ENCODE measurements around the gene PRPH. TPM values are rescaled to one million over a fixed set of nuclear protein-coding genes. Genes with fewer than 3 reads are reported as not detected.

Gene PRPH
- total RNA-seq, 6 experiments from 2014 or later: not detected

DNA sequence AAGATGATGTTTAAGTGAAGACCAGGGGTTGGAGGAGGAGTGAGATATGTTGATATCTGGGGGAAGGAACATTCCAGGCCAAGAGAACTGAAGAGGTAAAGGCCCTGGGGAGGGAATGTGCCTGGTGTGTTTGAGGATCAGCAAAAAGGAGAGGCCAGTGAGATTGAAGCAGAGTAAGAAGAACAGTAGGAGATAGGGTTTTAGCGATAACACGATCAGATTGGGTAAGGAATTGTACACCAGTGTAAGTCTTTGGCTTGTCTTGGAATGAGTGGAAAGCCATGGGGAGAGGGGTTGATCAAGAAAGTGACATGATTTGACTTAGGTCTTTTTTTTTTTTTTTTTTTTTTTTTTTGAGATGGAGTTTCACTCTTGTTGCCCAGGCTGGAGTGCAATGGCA lies 32.9 kb downstream of the PRPH start:
- Mint-ChIP-seq H3K4me1 (ENCODE audit: low read depth) (peaks cover 17% of the 10 kb centered on the region), H3K27ac (no peak overlapping the region), H3K27me3 (ENCODE audit: insufficient read depth) (peaks cover 5% of the 10 kb centered on the region), H3K4me3 (no peak overlapping the region), H3K36me3 (ENCODE audit: low read depth) (peaks cover 13% of the 10 kb centered on the region; the same call in 1 of the 2 replicates), H3K9me3 (no peaks in the 10 kb centered on the region)
- DNase-seq: no peak
- TF ChIP-seq, protein P1, sequence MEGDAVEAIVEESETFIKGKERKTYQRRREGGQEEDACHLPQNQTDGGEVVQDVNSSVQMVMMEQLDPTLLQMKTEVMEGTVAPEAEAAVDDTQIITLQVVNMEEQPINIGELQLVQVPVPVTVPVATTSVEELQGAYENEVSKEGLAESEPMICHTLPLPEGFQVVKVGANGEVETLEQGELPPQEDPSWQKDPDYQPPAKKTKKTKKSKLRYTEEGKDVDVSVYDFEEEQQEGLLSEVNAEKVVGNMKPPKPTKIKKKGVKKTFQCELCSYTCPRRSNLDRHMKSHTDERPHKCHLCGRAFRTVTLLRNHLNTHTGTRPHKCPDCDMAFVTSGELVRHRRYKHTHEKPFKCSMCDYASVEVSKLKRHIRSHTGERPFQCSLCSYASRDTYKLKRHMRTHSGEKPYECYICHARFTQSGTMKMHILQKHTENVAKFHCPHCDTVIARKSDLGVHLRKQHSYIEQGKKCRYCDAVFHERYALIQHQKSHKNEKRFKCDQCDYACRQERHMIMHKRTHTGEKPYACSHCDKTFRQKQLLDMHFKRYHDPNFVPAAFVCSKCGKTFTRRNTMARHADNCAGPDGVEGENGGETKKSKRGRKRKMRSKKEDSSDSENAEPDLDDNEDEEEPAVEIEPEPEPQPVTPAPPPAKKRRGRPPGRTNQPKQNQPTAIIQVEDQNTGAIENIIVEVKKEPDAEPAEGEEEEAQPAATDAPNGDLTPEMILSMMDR (IDR thresholded peaks at IDR 0.05): no peak

DNA sequence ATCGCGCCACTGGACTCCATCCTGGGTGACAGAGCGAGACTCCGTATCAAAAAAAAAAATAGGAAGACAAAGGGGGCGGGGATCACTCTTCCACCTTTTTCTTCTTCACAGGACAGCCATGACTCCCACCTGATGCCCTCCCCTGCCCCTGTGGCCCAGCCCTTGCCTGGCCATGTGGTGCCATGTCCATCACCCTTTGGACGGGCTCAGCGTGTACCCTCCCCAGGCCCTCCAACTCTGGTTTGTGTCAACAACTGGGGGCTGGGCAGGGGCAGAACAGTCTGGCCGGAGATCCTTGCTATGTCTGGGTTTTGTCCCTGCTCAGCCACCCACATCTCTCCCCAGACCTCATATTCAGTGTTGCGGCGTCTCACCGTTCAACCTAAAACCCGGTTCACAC lies 33.9 kb downstream of the PRPH start:
- H3K27me3 Mint-ChIP-seq (ENCODE audit: insufficient read depth): peaks cover 7% of the 10 kb centered on the region
- DNase-seq: no peak
- H3K4me3 Mint-ChIP-seq: no peak overlapping the region
- H3K27ac Mint-ChIP-seq: no peak overlapping the region
- H3K36me3 Mint-ChIP-seq (ENCODE audit: low read depth): peaks cover 9% of the 10 kb centered on the region; the same call in 1 of the 2 replicates
- TF ChIP-seq, protein P1 (IDR thresholded peaks at IDR 0.05): no peak
- no peaks in the 10 kb centered on the region for H3K9me3 Mint-ChIP-seq
- H3K4me1 Mint-ChIP-seq (ENCODE audit: low read depth): peaks cover 7% of the 10 kb centered on the region

DNA sequence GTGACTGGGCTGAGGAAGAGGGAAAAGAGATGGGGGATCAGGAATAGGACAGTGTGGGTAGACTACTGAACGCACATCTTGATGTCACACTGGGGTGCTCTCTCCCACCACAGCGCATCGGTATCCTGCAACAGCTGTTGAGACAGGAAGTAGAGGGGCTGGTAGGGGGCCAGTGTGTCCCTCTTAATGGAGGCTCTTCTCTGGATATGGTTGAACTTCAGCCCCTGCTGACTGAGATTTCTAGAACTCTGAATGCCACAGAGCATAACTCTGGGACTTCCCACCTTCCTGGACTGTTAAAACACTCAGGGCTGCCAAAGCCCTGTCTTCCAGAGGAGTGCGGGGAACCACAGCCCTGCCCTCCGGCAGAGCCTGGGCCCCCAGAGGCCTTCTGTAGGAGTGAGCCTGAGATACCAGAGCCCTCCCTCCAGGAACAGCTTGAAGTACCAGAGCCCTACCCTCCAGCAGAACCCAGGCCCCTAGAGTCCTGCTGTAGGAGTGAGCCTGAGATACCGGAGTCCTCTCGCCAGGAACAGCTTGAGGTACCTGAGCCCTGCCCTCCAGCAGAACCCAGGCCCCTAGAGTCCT lies 35.2 kb downstream of the PRPH start:
- Mint-ChIP-seq H3K27ac (no peak overlapping the region; the same call in 1 of the 2 replicates), H3K27me3 (ENCODE audit: insufficient read depth) (peaks cover 8% of the 10 kb centered on the region), H3K9me3 (no peaks in the 10 kb centered on the region), H3K36me3 (ENCODE audit: low read depth) (peaks cover 9% of the 10 kb centered on the region; the same call in 1 of the 2 replicates), H3K4me1 (ENCODE audit: low read depth) (no peaks in the 10 kb centered on the region), H3K4me3 (no peak overlapping the region)
- TF ChIP-seq, protein P1 (IDR thresholded peaks at IDR 0.05): no peak
- no peak for DNase-seq

DNA sequence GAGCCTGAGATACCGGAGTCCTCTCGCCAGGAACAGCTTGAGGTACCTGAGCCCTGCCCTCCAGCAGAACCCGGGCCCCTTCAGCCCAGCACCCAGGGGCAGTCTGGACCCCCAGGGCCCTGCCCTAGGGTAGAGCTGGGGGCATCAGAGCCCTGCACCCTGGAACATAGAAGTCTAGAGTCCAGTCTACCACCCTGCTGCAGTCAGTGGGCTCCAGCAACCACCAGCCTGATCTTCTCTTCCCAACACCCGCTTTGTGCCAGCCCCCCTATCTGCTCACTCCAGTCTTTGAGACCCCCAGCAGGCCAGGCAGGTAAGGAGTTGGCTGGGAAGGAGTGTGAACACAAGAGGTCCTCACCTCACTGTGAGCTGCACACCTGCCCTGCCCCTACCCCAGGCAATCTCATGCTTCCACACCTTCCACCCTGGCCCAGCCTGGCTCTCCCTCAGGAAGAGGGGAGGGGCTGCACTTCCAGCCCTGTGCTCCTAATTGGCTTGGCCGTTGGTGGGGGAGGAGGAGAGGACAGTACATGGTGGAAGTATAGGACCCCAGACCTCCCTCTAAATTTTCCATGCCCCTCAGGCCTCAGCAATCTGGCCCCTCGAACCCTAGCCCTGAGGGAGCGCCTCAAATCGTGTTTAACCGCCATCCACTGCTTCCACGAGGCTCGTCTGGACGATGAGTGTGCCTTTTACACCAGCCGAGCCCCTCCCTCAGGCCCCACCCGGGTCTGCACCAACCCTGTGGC lies 35.9 kb downstream of the PRPH start:
- Mint-ChIP-seq H3K4me1 (ENCODE audit: low read depth) (no peaks in the 10 kb centered on the region), H3K9me3 (no peaks in the 10 kb centered on the region), H3K27me3 (ENCODE audit: insufficient read depth) (peaks cover 15% of the 10 kb centered on the region), H3K27ac (no peak overlapping the region), H3K4me3 (no peak overlapping the region), H3K36me3 (ENCODE audit: low read depth) (peaks cover 9% of the 10 kb centered on the region; the same call in 1 of the 2 replicates)
- TF ChIP-seq, protein P1 (IDR thresholded peaks at IDR 0.05): no peak
- DNase-seq: no peak

DNA sequence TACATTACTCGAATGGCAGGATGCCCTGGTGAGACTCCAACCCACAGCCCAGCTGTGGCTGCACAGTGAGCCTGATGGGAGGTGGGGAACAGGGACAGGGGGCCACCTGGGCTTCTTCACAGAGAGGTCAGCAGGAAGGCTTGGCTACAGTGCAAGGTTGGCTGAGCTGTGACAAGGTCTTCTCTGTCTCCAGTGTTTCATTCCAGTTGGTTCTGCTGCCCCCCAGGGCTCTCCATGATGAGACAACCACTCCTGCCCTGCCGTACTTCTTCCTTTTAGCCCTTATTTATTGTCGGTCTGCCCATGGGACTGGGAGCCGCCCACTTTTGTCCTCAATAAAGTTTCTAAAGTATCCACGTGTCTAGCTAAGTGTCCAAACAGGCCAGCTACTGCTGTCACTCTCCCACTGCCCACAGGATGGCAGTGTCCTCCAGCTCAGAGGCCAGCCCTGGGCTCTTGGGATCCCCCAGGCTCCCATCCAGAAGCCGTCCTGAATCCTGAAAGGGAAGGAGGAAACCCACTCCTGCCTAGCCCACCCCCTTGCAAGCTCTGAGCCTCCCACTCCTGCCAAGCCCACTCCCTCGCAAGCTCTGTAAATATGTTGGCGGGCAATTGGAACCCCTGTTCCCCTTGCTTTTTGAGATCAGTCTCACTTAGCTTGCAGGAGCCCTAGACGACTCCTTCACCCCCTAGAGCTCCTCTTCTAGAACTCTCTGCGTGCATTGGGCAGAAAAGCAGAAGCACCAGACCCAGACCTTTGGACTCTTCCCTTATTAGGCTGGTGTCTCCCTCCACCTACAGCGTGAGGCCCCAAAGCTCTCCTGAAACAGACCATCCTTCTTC lies 36.7 kb downstream of the PRPH start:
- DNase-seq: peak; percentile 63
- no peaks in the 10 kb centered on the region for H3K4me1 Mint-ChIP-seq (ENCODE audit: low read depth)
- TF ChIP-seq, protein P1 (IDR thresholded peaks at IDR 0.05): peak; percentile 88
- H3K9me3 Mint-ChIP-seq: no peaks in the 10 kb centered on the region
- H3K36me3 Mint-ChIP-seq (ENCODE audit: low read depth): peaks cover 9% of the 10 kb centered on the region; the same call in 1 of the 2 replicates
- H3K27ac Mint-ChIP-seq: no peak overlapping the region
- H3K4me3 Mint-ChIP-seq: no peak overlapping the region
- peaks cover 17% of the 10 kb centered on the region for H3K27me3 Mint-ChIP-seq (ENCODE audit: insufficient read depth)
